Measurements from ENCODE around the gene FKBP11.

GRCh38 chr12:48958049-48958388 lies 32.7 kb upstream of the FKBP11 start:
- TF ChIP-seq GATA2 (IDR thresholded peaks at IDR 0.05; ENCODE audit: low read depth, low read length) (no peak), GATA3 (IDR thresholded peaks at IDR 0.05; ENCODE audit: low read depth, low read length) (no peak)

Measured in SH-SY5Y (cell line).